ENCODE data around the gene SBSN. TPM values are rescaled to one million over a fixed set of nuclear protein-coding genes. Genes with fewer than 3 reads are reported as not detected.
A peak's percentile ranks its signal among the peaks of the same experiment; 100 is the strongest.

SBSN gene
- total RNA-seq, 1 donor from 2014 or later, result 0.18 TPM

- H3K4me1 Mint-ChIP-seq (ENCODE audit: unreplicated experiment), result peaks cover 4% of the 10 kb centered on the region
- no peak overlapping the region for H3K4me3 Mint-ChIP-seq (ENCODE audit: unreplicated experiment)
- TF ChIP-seq CTCF (IDR thresholded peaks at IDR 0.05; ENCODE audit: unreplicated experiment), result no peak
- no peak for DNase-seq (ENCODE audit: low spot score)
- peaks cover 1% of the 10 kb centered on the region for H3K36me3 Mint-ChIP-seq (ENCODE audit: low read depth, unreplicated experiment)
- H3K27me3 Mint-ChIP-seq (ENCODE audit: unreplicated experiment), result peaks cover 14% of the 10 kb centered on the region
- H3K9me3 Mint-ChIP-seq (ENCODE audit: unreplicated experiment), result no peaks in the 10 kb centered on the region
- no peak overlapping the region for H3K27ac Mint-ChIP-seq (ENCODE audit: unreplicated experiment)
Observed at GRCh38 chr19:35511337-35511736, 16.8 kb downstream of the SBSN start.

- no peak overlapping the region for H3K4me3 Mint-ChIP-seq (ENCODE audit: unreplicated experiment)
- H3K27me3 Mint-ChIP-seq (ENCODE audit: unreplicated experiment), result peaks cover 15% of the 10 kb centered on the region
Observed at GRCh38 chr19:35510626-35510964, 17.5 kb downstream of the SBSN start.

GRCh38 chr19:35509861-35510625, 18.1 kb downstream of the SBSN start:
- Mint-ChIP-seq H3K4me3 (ENCODE audit: unreplicated experiment) (peak overlapping the region; percentile 90), H3K4me1 (ENCODE audit: unreplicated experiment) (peaks cover 4% of the 10 kb centered on the region), H3K9me3 (ENCODE audit: unreplicated experiment) (no peaks in the 10 kb centered on the region), H3K27me3 (ENCODE audit: unreplicated experiment) (peaks cover 15% of the 10 kb centered on the region), H3K27ac (ENCODE audit: unreplicated experiment) (peak overlapping the region; percentile 36), H3K36me3 (ENCODE audit: low read depth, unreplicated experiment) (peaks cover 5% of the 10 kb centered on the region)
- TF ChIP-seq CTCF (IDR thresholded peaks at IDR 0.05; ENCODE audit: unreplicated experiment), result peak; percentile 96
- peak; percentile 88 for DNase-seq (ENCODE audit: low spot score)

More at GRCh38 chr19:35510626-35510964, 17.5 kb downstream of the SBSN start:
- H3K36me3 Mint-ChIP-seq (ENCODE audit: low read depth, unreplicated experiment), result peaks cover 5% of the 10 kb centered on the region
- no peak for DNase-seq (ENCODE audit: low spot score)
- peaks cover 4% of the 10 kb centered on the region for H3K4me1 Mint-ChIP-seq (ENCODE audit: unreplicated experiment)
- H3K27ac Mint-ChIP-seq (ENCODE audit: unreplicated experiment), result no peak overlapping the region
- TF ChIP-seq CTCF (IDR thresholded peaks at IDR 0.05; ENCODE audit: unreplicated experiment), result peak; percentile 32
- H3K9me3 Mint-ChIP-seq (ENCODE audit: unreplicated experiment), result no peaks in the 10 kb centered on the region

GRCh38 chr19:35509018-35509652, 19.0 kb downstream of the SBSN start:
- Mint-ChIP-seq H3K36me3 (ENCODE audit: low read depth, unreplicated experiment) (peaks cover 5% of the 10 kb centered on the region), H3K9me3 (ENCODE audit: unreplicated experiment) (no peaks in the 10 kb centered on the region), H3K27ac (ENCODE audit: unreplicated experiment) (peak overlapping the region; percentile 49), H3K27me3 (ENCODE audit: unreplicated experiment) (peaks cover 13% of the 10 kb centered on the region), H3K4me1 (ENCODE audit: unreplicated experiment) (peaks cover 4% of the 10 kb centered on the region), H3K4me3 (ENCODE audit: unreplicated experiment) (peak overlapping the region; percentile 90)
- no peak for TF ChIP-seq CTCF (IDR thresholded peaks at IDR 0.05; ENCODE audit: unreplicated experiment)
- DNase-seq (ENCODE audit: low spot score), result peak; percentile 23

GRCh38 chr19:35508129-35508528, 20.0 kb downstream of the SBSN start:
- H3K4me3 Mint-ChIP-seq (ENCODE audit: unreplicated experiment), result no peak overlapping the region
- no peak for DNase-seq (ENCODE audit: low spot score)
- H3K27ac Mint-ChIP-seq (ENCODE audit: unreplicated experiment), result no peak overlapping the region
- H3K9me3 Mint-ChIP-seq (ENCODE audit: unreplicated experiment), result no peaks in the 10 kb centered on the region
- TF ChIP-seq CTCF (IDR thresholded peaks at IDR 0.05; ENCODE audit: unreplicated experiment), result no peak
- peaks cover 13% of the 10 kb centered on the region for H3K27me3 Mint-ChIP-seq (ENCODE audit: unreplicated experiment)
- peaks cover 4% of the 10 kb centered on the region for H3K4me1 Mint-ChIP-seq (ENCODE audit: unreplicated experiment)
- peaks cover 5% of the 10 kb centered on the region for H3K36me3 Mint-ChIP-seq (ENCODE audit: low read depth, unreplicated experiment)

Measured in endothelial cell (in vitro differentiated cells).